Testis (tissue), 3 donors: ENCODE data around the gene STRN4. TPM values are rescaled to one million over a fixed set of nuclear protein-coding genes. Genes with fewer than 3 reads are reported as not detected.
A peak's percentile ranks its signal among the peaks of the same experiment; 100 is the strongest.

ENCODE experiments used
- DNase-seq: peaks from one replicate; pipeline ENCODE4 v3.0.0-alpha.2; 2019
- H3K27ac ChIP-seq, 2 donors: fragments of 200-600 bp; sonication (generic); one replicate each; pipeline ENCODE4 v1.5.1; 2019
- H3K27me3 ChIP-seq: fragments of 200-600 bp; sonication (generic); one replicate; pipeline ENCODE4 v1.5.1; 2019
- H3K36me3 ChIP-seq: fragments of 200-600 bp; sonication (generic); one replicate; pipeline ENCODE4 v1.5.1; 2017; ENCODE audit warnings: low read depth; ENCODE audit errors: missing control alignments
- H3K4me1 ChIP-seq: fragments of 200-600 bp; sonication (generic); one replicate; pipeline ENCODE4 v1.5.1; 2019
- H3K4me3 ChIP-seq, 2 donors: fragments of 200-600 bp; sonication (generic); one replicate each; pipeline ENCODE4 v1.5.1; 2017 to 2019
- H3K9me3 ChIP-seq: fragments of 200-600 bp; sonication (generic); one replicate; pipeline ENCODE4 v1.5.1; 2017
- POLR2A ChIP-seq: fragments of 450-650 bp; IDR thresholded peaks from one replicate; pipeline ENCODE4 v1.6.1; 2017; ENCODE audit warnings: antibody characterized with exemption, mild to moderate bottlenecking, moderate library complexity
- WGBS, 2 donors: methylation state at CpG; one replicate each; pipeline ENCODE4 v1.1.5; 2018; 5-methylcytosine and 5-hydroxymethylcytosine counted together
- intact Hi-C: fragments of 100-400 bp; cut with DNase I; formaldehyde crosslinking; loops from one replicate; pipeline ENCODE4 v1.15.1; 2023; ENCODE audit warnings: low total_unique reads
- polyA plus RNA-seq: library from polyadenylated mRNA; stranded (reverse); fragments of 350-450 nt; fragmentation: Illumina TruSeq; extraction: RNeasy Lipid Tissue Mini Kit (QIAGEN cat#74804); gene quantifications from one replicate; pipeline ENCODE4 v1.2.3, GENCODE V29; 2014; ENCODE audit warnings: low read depth, low replicate concordance; ENCODE audit not compliant: insufficient read depth
- total RNA-seq, 2 donors: library from RNA; depleted of rRNA; stranded (reverse); fragments of >200 nt; gene quantifications; one replicate each; pipeline ENCODE4 v1.2.3, GENCODE V29; 2016
- TF ChIP-seq, protein P1 (sequence below), 3 experiments: fragments of 450-650 bp in 2 of 3; fragments of 200-600 bp in 1 of 3; sonication (generic) in 1 of 3; IDR thresholded peaks; one replicate each; pipeline ENCODE4 v1.5.1; 2016 to 2019; ENCODE audit warnings: antibody characterized with exemption in 3 of 3, mild to moderate bottlenecking in 2 of 3, moderate library complexity in 1 of 3

Gene STRN4
- total and polyA plus RNA-seq, 3 donors from 2014 or later, result 213 to 308 (median 229) TPM

DNA sequence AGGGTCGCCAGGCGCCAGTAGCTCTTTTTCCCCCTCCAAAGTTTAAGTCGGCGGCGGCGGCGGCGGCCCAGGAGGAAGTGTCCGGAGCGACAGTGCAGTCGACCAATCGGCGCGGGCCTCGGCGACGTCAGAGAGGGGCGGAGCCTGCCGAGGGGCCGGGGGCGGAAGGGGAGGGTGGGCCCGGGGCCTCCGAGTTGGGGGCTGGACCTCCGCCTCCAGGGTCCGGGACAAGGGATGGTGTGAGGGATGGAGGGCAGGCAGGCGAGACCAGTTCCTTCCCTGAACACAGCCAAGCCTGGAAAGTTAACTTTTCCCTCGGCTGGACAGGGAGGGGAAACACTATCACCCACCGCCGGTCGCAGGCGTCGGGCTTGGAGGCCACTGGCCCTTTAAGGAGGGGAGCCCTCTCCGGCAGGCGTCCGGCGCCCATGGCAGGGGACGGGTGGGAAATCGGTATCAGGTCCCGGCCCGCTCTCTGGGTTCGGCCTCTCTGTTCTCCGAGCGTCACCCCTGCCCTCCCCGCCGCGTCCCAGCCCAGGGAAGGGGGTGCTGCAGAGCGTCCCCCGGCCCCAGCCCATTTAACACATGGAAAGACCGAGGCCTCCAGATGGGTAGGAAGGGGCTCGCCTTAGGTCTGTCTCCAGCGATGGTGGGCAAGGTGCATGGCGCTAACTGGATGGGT, 29.1 kb downstream of the STRN4 start, which contains the start of gene PRKD2:
Gene PRKD2 (minus strand): TSS at position 81 of the 682 bp plus-strand sequence. CDS start 744 bp downstream, outside the sequence.
- Histone ChIP-seq H3K27me3 (no peaks in the 10 kb centered on the region), H3K4me3 (peak within 1 kb of the TSS; percentile 56 to 91), H3K9me3 (no peaks in the 10 kb centered on the region), H3K36me3 (no peaks in the 10 kb centered on the region), H3K27ac (peak within 1 kb of the TSS; percentile 86 to 89), H3K4me1 (peaks cover 20% of the 10 kb centered on the region)
- DNase-seq, result peak; percentile 95
- intact Hi-C loops, result no loop called here
- no peak for TF ChIP-seq POLR2A
- TF ChIP-seq, protein P1, sequence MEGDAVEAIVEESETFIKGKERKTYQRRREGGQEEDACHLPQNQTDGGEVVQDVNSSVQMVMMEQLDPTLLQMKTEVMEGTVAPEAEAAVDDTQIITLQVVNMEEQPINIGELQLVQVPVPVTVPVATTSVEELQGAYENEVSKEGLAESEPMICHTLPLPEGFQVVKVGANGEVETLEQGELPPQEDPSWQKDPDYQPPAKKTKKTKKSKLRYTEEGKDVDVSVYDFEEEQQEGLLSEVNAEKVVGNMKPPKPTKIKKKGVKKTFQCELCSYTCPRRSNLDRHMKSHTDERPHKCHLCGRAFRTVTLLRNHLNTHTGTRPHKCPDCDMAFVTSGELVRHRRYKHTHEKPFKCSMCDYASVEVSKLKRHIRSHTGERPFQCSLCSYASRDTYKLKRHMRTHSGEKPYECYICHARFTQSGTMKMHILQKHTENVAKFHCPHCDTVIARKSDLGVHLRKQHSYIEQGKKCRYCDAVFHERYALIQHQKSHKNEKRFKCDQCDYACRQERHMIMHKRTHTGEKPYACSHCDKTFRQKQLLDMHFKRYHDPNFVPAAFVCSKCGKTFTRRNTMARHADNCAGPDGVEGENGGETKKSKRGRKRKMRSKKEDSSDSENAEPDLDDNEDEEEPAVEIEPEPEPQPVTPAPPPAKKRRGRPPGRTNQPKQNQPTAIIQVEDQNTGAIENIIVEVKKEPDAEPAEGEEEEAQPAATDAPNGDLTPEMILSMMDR (IDR thresholded peaks at IDR 0.05), result no peak
- 0 to 1% methylated on average over 9 to 42 of the region's 52 CpGs for WGBS, 2 donors

DNA sequence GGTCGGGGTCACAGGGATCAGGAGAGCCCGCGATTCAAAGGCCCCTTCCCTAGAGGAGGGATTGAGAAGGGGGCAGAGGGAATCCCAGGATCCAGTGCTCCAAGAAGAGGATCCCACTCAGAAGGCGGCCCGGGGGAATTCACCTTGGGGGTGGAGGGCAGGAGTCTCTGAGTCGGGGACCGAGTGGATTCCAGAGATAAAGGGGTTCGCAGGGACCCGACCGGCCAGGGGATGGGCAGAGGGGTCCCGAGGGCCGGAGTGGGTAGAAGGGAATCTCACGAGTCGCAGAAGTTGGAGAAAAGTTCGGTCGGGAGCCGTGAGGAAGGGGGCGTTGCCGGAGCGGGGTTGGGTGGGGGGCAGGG, 29.6 kb downstream of the STRN4 start:
- DNase-seq, result no peak
- 0 to 1% methylated on average over 18 to 20 of the region's 20 CpGs for WGBS, 2 donors
- Histone ChIP-seq H3K9me3 (no peaks in the 10 kb centered on the region), H3K4me3 (peak overlapping the region; percentile 56 to 91), H3K27me3 (no peaks in the 10 kb centered on the region), H3K4me1 (peaks cover 20% of the 10 kb centered on the region), H3K36me3 (no peaks in the 10 kb centered on the region), H3K27ac (peak overlapping the region; percentile 86 to 89)
- TF ChIP-seq POLR2A, result no peak
- TF ChIP-seq, protein P1 (IDR thresholded peaks at IDR 0.05), result no peak
- intact Hi-C loops, result no loop called here

DNA sequence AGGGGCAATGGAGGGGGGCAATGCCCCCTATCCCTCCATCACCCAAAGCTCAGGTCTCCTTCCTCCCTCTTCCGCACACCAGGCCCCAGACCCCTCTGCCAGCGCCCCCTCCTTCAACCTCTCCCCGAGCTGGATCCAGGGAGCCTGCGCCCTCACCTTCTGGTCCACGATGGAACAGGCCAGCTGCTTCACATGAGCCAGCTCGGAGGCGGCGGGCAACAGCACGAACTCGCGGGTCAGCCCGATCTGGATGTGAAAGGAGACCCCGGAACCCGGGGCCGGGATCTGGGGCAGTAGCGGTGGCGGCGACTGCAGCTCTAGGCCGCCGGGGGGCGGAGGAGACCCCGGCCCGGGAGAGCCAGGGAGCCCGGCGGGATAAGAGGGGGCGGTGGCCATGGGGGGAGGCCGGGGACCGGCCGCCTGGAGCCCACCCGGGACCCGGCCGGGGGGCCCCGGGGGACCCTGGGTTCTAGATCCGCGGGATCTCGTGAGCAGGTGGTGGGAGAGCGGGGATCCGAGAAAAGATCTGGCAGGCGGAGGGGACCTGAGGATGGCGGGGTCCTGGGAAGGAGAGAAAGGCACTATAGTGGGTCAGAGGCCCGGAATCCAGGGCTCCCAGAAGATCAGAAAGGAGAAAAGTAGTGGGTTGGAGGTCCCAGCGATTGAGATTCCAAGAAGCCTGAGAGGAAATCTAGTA, 30.1 kb downstream of the STRN4 start:
- peaks cover 20% of the 10 kb centered on the region for H3K4me1 ChIP-seq
- WGBS, 2 donors, result 0 to 1% methylated on average over 9 to 42 of the region's 42 CpGs
- peak overlapping the region; percentile 56 to 91 for H3K4me3 ChIP-seq
- intact Hi-C loops, result no loop called here
- H3K9me3 ChIP-seq, result no peaks in the 10 kb centered on the region
- DNase-seq, result no peak
- H3K36me3 ChIP-seq, result no peaks in the 10 kb centered on the region
- H3K27me3 ChIP-seq, result no peaks in the 10 kb centered on the region
- H3K27ac ChIP-seq, result peak overlapping the region; percentile 86 to 89
- TF ChIP-seq, protein P1 (IDR thresholded peaks at IDR 0.05), result no peak
- no peak for TF ChIP-seq POLR2A

DNA sequence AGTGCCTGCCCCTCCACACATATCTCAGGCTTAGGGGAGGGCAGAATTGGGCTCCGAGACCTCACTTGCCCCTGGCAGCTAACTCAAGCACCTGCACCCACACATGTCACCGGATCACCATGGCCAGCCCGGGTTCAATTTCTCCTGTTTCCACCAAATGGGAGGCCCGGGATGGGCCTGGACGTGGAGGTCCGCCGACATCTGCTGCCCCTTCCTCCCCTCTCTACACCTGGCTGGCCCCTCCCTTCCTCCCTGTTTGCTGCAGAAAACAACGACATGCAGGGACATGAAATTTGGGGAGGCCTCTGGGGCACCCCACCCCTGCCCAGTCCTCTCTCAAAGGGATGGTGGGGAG, 30.7 kb downstream of the STRN4 start:
- Histone ChIP-seq H3K9me3 (no peaks in the 10 kb centered on the region), H3K4me1 (peaks cover 20% of the 10 kb centered on the region), H3K27me3 (no peaks in the 10 kb centered on the region), H3K27ac (peak overlapping the region; percentile 86 to 89), H3K4me3 (peak overlapping the region; percentile 56 to 91), H3K36me3 (no peaks in the 10 kb centered on the region)
- WGBS, 2 donors, result 17 to 18% methylated on average over 6 to 8 of the region's 8 CpGs
- DNase-seq, result no peak
- TF ChIP-seq POLR2A, result no peak
- TF ChIP-seq, protein P1 (IDR thresholded peaks at IDR 0.05), result no peak
- intact Hi-C loops, result no loop called here
